Measurements from ENCODE around the gene USP32. TPM values are rescaled to one million over a fixed set of nuclear protein-coding genes. Genes with fewer than 3 reads are reported as not detected.

Gene USP32
- total and polyA plus RNA-seq, 2 donors (not counting 3 experiments of a cell fraction or from before 2014, with no cell fraction given), result 15.7 to 52.9 TPM

DNA sequence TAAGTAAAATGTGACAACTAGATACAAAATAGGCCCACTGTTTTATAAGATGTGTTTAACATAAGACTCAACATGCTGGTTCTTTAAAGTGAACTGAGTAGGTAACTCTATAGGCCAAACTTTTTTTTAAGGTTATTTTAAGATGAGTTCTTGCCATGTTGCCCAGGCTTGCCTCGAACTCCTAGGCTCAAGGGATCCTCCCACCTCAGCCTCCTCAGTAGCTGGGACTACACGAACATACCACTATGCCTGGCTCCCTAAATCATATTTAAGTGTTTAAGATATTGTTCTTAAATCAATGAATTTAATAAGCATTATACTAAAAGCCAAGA is 69.9 kb downstream of the USP32 start:
- no peak overlapping the region for H3K4me2 ChIP-seq (ENCODE audit: insufficient read depth, low read length)
- H2AFZ ChIP-seq (ENCODE audit: low read depth, low read length), result no peak overlapping the region
- no peaks in the 10 kb centered on the region for H3K27me3 ChIP-seq (ENCODE audit: control insufficient read depth in 2 of 2, insufficient read depth in 2 of 2, low read length in 2 of 2)
- no peaks in the 10 kb centered on the region for H4K20me1 ChIP-seq (replicated peaks; ENCODE audit: control insufficient read depth, extremely low read depth, insufficient read depth, low read length)
- H3K36me3 ChIP-seq (ENCODE audit: control insufficient read depth in 2 of 2, extremely low read depth in 1 of 2, insufficient read depth in 2 of 2, low read length in 2 of 2), result no peaks in the 10 kb centered on the region
- no peak overlapping the region for H3K27ac ChIP-seq (ENCODE audit: insufficient read depth, low read depth, low read length)
- dilution Hi-C loops (cut with MboI; ENCODE audit: extremely low pct_ligation_motif_present, low sequenced_read_pairs), result no loop called here
- ChIA-PET CTCF (no interaction called here), POLR2A (interaction anchor here (0.7 kb wide), 1 partner anchor 24 kb away, joined by 3 read pairs; no protein-coding TSS in a partner anchor)
- H3K4me1 ChIP-seq (ENCODE audit: control insufficient read depth, extremely low read depth, insufficient read depth, low read length), result no peaks in the 10 kb centered on the region
- TF ChIP-seq JUN (IDR thresholded peaks at IDR 0.05; ENCODE audit: borderline replicate concordance, insufficient read depth, insufficient read length, low read depth) (no peak), EZH2 (IDR thresholded peaks at IDR 0.05; ENCODE audit: borderline replicate concordance, low read depth, low read length, severe bottlenecking) (no peak), POLR2AphosphoS5 (IDR thresholded peaks at IDR 0.05; ENCODE audit: insufficient read depth, low read depth, low read length) (no peak), MYC (IDR thresholded peaks at IDR 0.05; ENCODE audit: low read depth, low read length) (no peak), POLR2A (IDR thresholded peaks at IDR 0.05; ENCODE audit: low read depth, low read length) (no peak), GATA2 (IDR thresholded peaks at IDR 0.05; ENCODE audit: insufficient read depth, insufficient read length, low read depth, low read length) (no peak), FOS (IDR thresholded peaks at IDR 0.05; ENCODE audit: borderline replicate concordance, insufficient read depth, low read length) (no peak)
- TF ChIP-seq, protein P1, sequence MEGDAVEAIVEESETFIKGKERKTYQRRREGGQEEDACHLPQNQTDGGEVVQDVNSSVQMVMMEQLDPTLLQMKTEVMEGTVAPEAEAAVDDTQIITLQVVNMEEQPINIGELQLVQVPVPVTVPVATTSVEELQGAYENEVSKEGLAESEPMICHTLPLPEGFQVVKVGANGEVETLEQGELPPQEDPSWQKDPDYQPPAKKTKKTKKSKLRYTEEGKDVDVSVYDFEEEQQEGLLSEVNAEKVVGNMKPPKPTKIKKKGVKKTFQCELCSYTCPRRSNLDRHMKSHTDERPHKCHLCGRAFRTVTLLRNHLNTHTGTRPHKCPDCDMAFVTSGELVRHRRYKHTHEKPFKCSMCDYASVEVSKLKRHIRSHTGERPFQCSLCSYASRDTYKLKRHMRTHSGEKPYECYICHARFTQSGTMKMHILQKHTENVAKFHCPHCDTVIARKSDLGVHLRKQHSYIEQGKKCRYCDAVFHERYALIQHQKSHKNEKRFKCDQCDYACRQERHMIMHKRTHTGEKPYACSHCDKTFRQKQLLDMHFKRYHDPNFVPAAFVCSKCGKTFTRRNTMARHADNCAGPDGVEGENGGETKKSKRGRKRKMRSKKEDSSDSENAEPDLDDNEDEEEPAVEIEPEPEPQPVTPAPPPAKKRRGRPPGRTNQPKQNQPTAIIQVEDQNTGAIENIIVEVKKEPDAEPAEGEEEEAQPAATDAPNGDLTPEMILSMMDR (IDR thresholded peaks at IDR 0.05; ENCODE audit: extremely low read depth in 1 of 2, insufficient read depth in 1 of 2, low read depth in 1 of 2, low read length in 2 of 2), result no peak
- TF ChIP-seq, protein P2, sequence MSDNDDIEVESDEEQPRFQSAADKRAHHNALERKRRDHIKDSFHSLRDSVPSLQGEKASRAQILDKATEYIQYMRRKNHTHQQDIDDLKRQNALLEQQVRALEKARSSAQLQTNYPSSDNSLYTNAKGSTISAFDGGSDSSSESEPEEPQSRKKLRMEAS (IDR thresholded peaks at IDR 0.05; ENCODE audit: insufficient read depth, insufficient read length), result no peak
- H3K79me2 ChIP-seq (ENCODE audit: control insufficient read depth, insufficient read depth, low read length), result peaks cover 32% of the 10 kb centered on the region
- DNase-seq (ENCODE audit: low read depth, low spot score) (no peak), FAIRE-seq (no peak)
- H3K4me3 ChIP-seq (replicated peaks in 1 of 3; ENCODE audit: insufficient read depth in 1 of 3, low read depth in 1 of 3, low read length in 3 of 3), result no peak overlapping the region
- no peaks in the 10 kb centered on the region for H3K9me3 ChIP-seq (replicated peaks; ENCODE audit: control insufficient read depth, insufficient read depth, low read length)
- no peaks in the 10 kb centered on the region for H3K9me1 ChIP-seq (replicated peaks; ENCODE audit: control insufficient read depth, extremely low read depth, insufficient read depth, low read length)
- no TSS peak for BruUV-seq (replicated peaks)
- no peak overlapping the region for H3K9ac ChIP-seq (replicated peaks; ENCODE audit: extremely low read depth, insufficient read depth, low read length)
- intact Hi-C loops (cut with micrococcal nuclease), result no loop called here

All from endothelial cell of umbilical vein (primary cell).